HEK293T (cell line): ENCODE results near the gene MKNK1.
A peak's percentile ranks its signal among the peaks of the same experiment; 100 is the strongest.
"Not testable (repeated sequence)": the region's sequence is repeated elsewhere in the genome, so short reads cannot be mapped to it uniquely, and the experiment has no call there.

Experiments used
- CTCF ChIA-PET: fragments of 350-600 bp; formaldehyde crosslinking; extraction: SDS; loops from one replicate; lab custom pipeline; 2021; ENCODE audit warnings: antibody characterized with exemption, inconsistent platforms; lab: Yijun Ruan, JAX
- POLR2A ChIA-PET: fragments of 350-600 bp; formaldehyde crosslinking; extraction: SDS; loops from one replicate; lab custom pipeline; 2020; ENCODE audit warnings: antibody characterized with exemption, inconsistent platforms; lab: Yijun Ruan, JAX
- DNase-seq: peaks from one replicate; pipeline ENCODE4 v3.0.0; 2012; ENCODE audit warnings: mixed read lengths; ENCODE audit errors: extremely low spot score
- ARNT ChIP-seq: fragments of 450-650 bp; IDR thresholded peaks from 2 replicates; pipeline ENCODE4 v1.6.1; 2017; ENCODE audit warnings: mild to moderate bottlenecking
- BHLHE40 ChIP-seq: fragments of 450-650 bp; IDR thresholded peaks from 2 replicates; pipeline ENCODE4 v1.6.1; 2016; ENCODE audit warnings: mild to moderate bottlenecking, moderate library complexity, borderline replicate concordance
- CTBP1 ChIP-seq: fragments of 450-650 bp; IDR thresholded peaks from 2 replicates; pipeline ENCODE4 v1.6.1; 2016; ENCODE audit warnings: borderline replicate concordance
- ELF4 ChIP-seq: fragments of 450-650 bp; IDR thresholded peaks from 2 replicates; pipeline ENCODE4 v1.6.1; 2017; ENCODE audit warnings: antibody characterized with exemption
- FOXA1 ChIP-seq: fragments of 450-650 bp; IDR thresholded peaks from 2 replicates; pipeline ENCODE4 v1.6.1; 2016; ENCODE audit warnings: mild to moderate bottlenecking
- FOXK2 ChIP-seq: fragments of 450-650 bp; IDR thresholded peaks from 2 replicates; pipeline ENCODE4 v1.6.1; 2016; ENCODE audit warnings: mild to moderate bottlenecking
- FOXM1 ChIP-seq: fragments of 450-650 bp; IDR thresholded peaks from 2 replicates; pipeline ENCODE4 v1.6.1; 2017; ENCODE audit warnings: mild to moderate bottlenecking, borderline replicate concordance
- HDGF ChIP-seq: fragments of 450-650 bp; IDR thresholded peaks from 2 replicates; pipeline ENCODE4 v1.6.1; 2017; ENCODE audit warnings: antibody characterized with exemption, borderline replicate concordance
- L3MBTL2 ChIP-seq: fragments of 450-650 bp; conservative IDR thresholded peaks from 2 replicates; pipeline ENCODE4 v1.6.1; 2016; ENCODE audit warnings: mild to moderate bottlenecking
- LEF1 ChIP-seq: fragments of 450-650 bp; IDR thresholded peaks from 2 replicates; pipeline ENCODE4 v1.6.1; 2017; ENCODE audit warnings: mild to moderate bottlenecking, borderline replicate concordance
- NFRKB ChIP-seq: fragments of 450-650 bp; IDR thresholded peaks from 2 replicates; pipeline ENCODE4 v1.6.1; 2016; ENCODE audit warnings: mild to moderate bottlenecking, moderate library complexity
- PKNOX1 ChIP-seq: fragments of 450-650 bp; IDR thresholded peaks from 2 replicates; pipeline ENCODE4 v1.6.1; 2016
- SP1 ChIP-seq: fragments of 450-650 bp; IDR thresholded peaks from 2 replicates; pipeline ENCODE4 v1.6.1; 2017
- SUZ12 ChIP-seq: fragments of 450-650 bp; IDR thresholded peaks from 2 replicates; pipeline ENCODE4 v1.6.1; 2016; ENCODE audit warnings: mild to moderate bottlenecking
- TARDBP ChIP-seq: fragments of 450-650 bp; IDR thresholded peaks from 2 replicates; pipeline ENCODE4 v1.6.1; 2016
- ZNF384 ChIP-seq: fragments of 450-650 bp; IDR thresholded peaks from 2 replicates; pipeline ENCODE4 v1.6.1; 2016

MKNK1 gene

GRCh38 chr1:46603858-46604549 is at the start of gene MKNK1:
TSS of gene MKNK1 (minus strand) at chr1:46604268. CDS start at chr1:46583327, 20,941 bp downstream.
- peak; percentile 100 for DNase-seq
- TF ChIP-seq PKNOX1 (no peak), ELF4 (peak; percentile 61; the same call in 1 of the 2 replicates), HDGF (no peak)
- CTCF ChIA-PET, result interaction anchor here (0.5 to 1.6 kb wide), 6 partner anchors 9 to 56 kb away, joined by 3 to 8 read pairs (median 3); no protein-coding TSS in a partner anchor
- POLR2A ChIA-PET, result interaction anchor here (0.6 to 6.9 kb wide), 19 partner anchors 9 to 182 kb away, joined by 3 to 101 read pairs (median 3); partner anchors contain the start of gene MOB3C

- no peak for DNase-seq
- no peak for TF ChIP-seq ELF4
- TF ChIP-seq SUZ12, result no peak
- no peak for TF ChIP-seq NFRKB
- no peak for TF ChIP-seq FOXK2
- no peak for TF ChIP-seq SP1
- TF ChIP-seq BHLHE40, result no peak
- TF ChIP-seq CTBP1, result no peak
- no peak for TF ChIP-seq ZNF384
- TF ChIP-seq ARNT, result no peak
- no peak for TF ChIP-seq HDGF
- no peak for TF ChIP-seq FOXA1
- TF ChIP-seq FOXM1, result no peak
- no peak for TF ChIP-seq PKNOX1
- POLR2A ChIA-PET, result interaction anchor here (1.1 to 1.9 kb wide), 2 partner anchors 10 to 15 kb away, joined by 3 to 5 read pairs; partner anchors contain the start of gene ATPAF1
- CTCF ChIA-PET, result no interaction called here
Observed at GRCh38 chr1:46653405-46653958, 49.4 kb upstream of the MKNK1 start.

GRCh38 chr1:46652321-46653100 is 48.4 kb upstream of the MKNK1 start:
- no peak for DNase-seq
- TF ChIP-seq PKNOX1, result no peak
- TF ChIP-seq FOXM1, result no peak
- no peak for TF ChIP-seq SUZ12
- no peak for TF ChIP-seq ARNT
- TF ChIP-seq FOXK2, result no peak
- TF ChIP-seq BHLHE40, result no peak
- ChIA-PET POLR2A (interaction anchor here (1.1 to 1.9 kb wide), 2 partner anchors 9 to 16 kb away, joined by 3 to 5 read pairs; partner anchors contain the start of gene ATPAF1), CTCF (no interaction called here)

- POLR2A ChIA-PET, DNase-seq, CTCF ChIA-PET: not testable (repeated sequence)
Observed at GRCh38 chr1:46651152-46651551, 47.1 kb upstream of the MKNK1 start.

- POLR2A ChIA-PET, result no interaction called here
- TF ChIP-seq L3MBTL2 (no peak), TARDBP (no peak), LEF1 (no peak), SP1 (no peak), CTBP1 (no peak), ZNF384 (no peak), HDGF (no peak), FOXA1 (no peak), ELF4 (no peak), FOXM1 (no peak), ARNT (no peak), SUZ12 (no peak), BHLHE40 (no peak), FOXK2 (no peak), NFRKB (no peak), PKNOX1 (no peak)
- CTCF ChIA-PET, result no interaction called here
- DNase-seq, result no peak
Observed at GRCh38 chr1:46650491-46650890, 46.4 kb upstream of the MKNK1 start.
